SK-N-SH (cell line): Measurements from ENCODE around the gene HSFX1.
"Not testable (repeated sequence)": the region's sequence is repeated elsewhere in the genome, so short reads cannot be mapped to it uniquely, and the experiment has no call there.

ENCODE experiments used
- CTCF ChIP-seq: fragments of 200-600 bp; sonication (generic); IDR thresholded peaks from 2 replicates; pipeline ENCODE4 v1.6.1; 2017; ENCODE audit warnings: antibody characterized with exemption, mild to moderate bottlenecking, moderate library complexity
- EP300 ChIP-seq, 2 experiments: IDR thresholded peaks; 2 replicates each; pipeline versions ENCODE4 v1.4.0 to v1.6.1; 2012; ENCODE audit warnings: borderline replicate concordance in 1 of 2, low read depth in 1 of 2, low read length in 1 of 2
- POLR2AphosphoS5 ChIP-seq: IDR thresholded peaks from 2 replicates; pipeline ENCODE4 v1.6.1; 2012; ENCODE audit warnings: low read depth, low read length
- RCOR1 ChIP-seq: fragments of 150-350 bp; IDR thresholded peaks from 2 replicates; pipeline ENCODE4 v1.6.1; 2017; ENCODE audit warnings: antibody characterized with exemption, low read length
- REST ChIP-seq: IDR thresholded peaks from 2 replicates; pipeline ENCODE4 v1.6.1; 2012; ENCODE audit warnings: mild to moderate bottlenecking, low read depth, low read length, moderate library complexity
- YY1 ChIP-seq: IDR thresholded peaks from 2 replicates; pipeline ENCODE4 v1.4.0; 2012; ENCODE audit warnings: low read depth, mild to moderate bottlenecking

DNA sequence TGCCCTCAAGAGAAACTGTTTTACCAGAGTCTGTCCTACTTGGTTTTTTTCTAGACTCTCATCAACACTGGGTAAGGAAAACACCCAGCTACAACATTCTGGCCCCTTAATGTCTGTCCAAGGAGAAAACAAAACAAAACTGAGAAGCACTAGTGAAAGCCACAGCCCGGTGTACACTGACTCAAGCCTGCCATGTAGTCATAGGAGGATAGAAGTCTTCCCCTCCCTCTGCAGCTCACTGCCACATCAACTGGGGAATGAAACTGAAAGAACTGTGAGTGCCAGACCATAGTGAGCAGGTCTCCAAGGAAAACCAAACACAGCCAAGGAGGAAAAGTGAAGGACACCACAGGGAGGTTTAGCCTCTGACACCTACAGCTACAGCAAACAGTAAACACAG is 21.7 kb downstream of the HSFX1 start:
- TF ChIP-seq POLR2AphosphoS5; REST; EP300 (IDR thresholded peaks at IDR 0.05; ENCODE audit: borderline replicate concordance in 1 of 2, low read depth in 1 of 2, low read length in 1 of 2); RCOR1; CTCF; YY1: not testable (repeated sequence)
